Measurements from ENCODE around the gene PPP1R1A. TPM values are rescaled to one million over a fixed set of nuclear protein-coding genes. Genes with fewer than 3 reads are reported as not detected.

PPP1R1A gene
- total RNA-seq, 1 experiment from 2014 or later, result 8.5 TPM

DNA sequence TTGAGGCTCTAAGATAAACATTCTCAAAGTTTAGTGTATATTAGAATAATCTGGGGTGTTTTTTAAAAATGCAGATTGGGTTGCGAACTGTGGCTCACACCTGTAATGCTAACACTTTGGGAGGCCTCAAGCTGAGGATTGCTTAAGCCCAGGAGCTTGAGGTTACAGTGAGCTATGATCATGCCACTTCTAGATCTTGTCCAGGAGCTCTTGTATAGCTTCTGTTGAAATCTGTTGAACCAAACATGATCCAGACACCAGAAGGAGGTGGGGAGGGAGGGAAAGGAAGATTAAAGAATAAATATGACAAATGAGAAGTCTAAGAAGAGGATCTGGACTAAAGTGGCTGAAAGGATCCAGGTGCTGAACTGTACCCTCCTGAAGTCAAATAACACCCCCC lies 24.7 kb downstream of the PPP1R1A start:
- H3K9me3 Mint-ChIP-seq, result no peaks in the 10 kb centered on the region; a peak in 1 of 5 replicates

More for the DNA sequence above, 24.7 kb downstream of the PPP1R1A start:
- H3K27me3 ChIP-seq (ENCODE audit: insufficient read depth, low read length), result peaks cover 28% of the 10 kb centered on the region; the same call in 1 of the 2 replicates
- H3K27ac Mint-ChIP-seq, result no peak overlapping the region
- H4K8ac ChIP-seq (replicated peaks; ENCODE audit: insufficient read length, low read depth, low read length), result no peak overlapping the region
- peaks cover 4% of the 10 kb centered on the region for H3K23me2 ChIP-seq (ENCODE audit: insufficient read length, low read depth, low read length, poor library complexity, severe bottlenecking)
- H3K36me3 Mint-ChIP-seq (ENCODE audit: insufficient read depth in 1 of 3, low read depth in 3 of 3), result no peaks in the 10 kb centered on the region
- no peak overlapping the region for H2BK15ac ChIP-seq (ENCODE audit: low read depth, low read length)
- H3K4me1 Mint-ChIP-seq, result peaks cover 50 to 60% of the 10 kb centered on the region in 2 experiments
- no peak overlapping the region for H3K27ac ChIP-seq (ENCODE audit: insufficient read length, low read depth, low read length)
- no peak overlapping the region for H3K18ac ChIP-seq (ENCODE audit: insufficient read length, low read depth, low read length)
- H3K79me2 ChIP-seq (ENCODE audit: insufficient read depth, low read length), result no peaks in the 10 kb centered on the region
- H2BK20ac ChIP-seq (ENCODE audit: low read depth, low read length, poor library complexity, severe bottlenecking), result no peak overlapping the region
- H3K79me1 ChIP-seq (ENCODE audit: insufficient read depth, low read depth, low read length, poor library complexity, severe bottlenecking), result no peaks in the 10 kb centered on the region
- H3K23ac ChIP-seq (ENCODE audit: insufficient read length, low read depth, low read length), result no peak overlapping the region
- H2AK5ac ChIP-seq (ENCODE audit: insufficient read length, low read length), result no peak overlapping the region
- H3K4me2 ChIP-seq (ENCODE audit: insufficient read depth, insufficient read length, low read length), result no peak overlapping the region
- no peak overlapping the region for H2BK120ac ChIP-seq (ENCODE audit: low read depth, low read length, poor library complexity, severe bottlenecking)
- no peak overlapping the region for H3K14ac ChIP-seq (ENCODE audit: insufficient read depth, low read length)
- H3K9me3 ChIP-seq (ENCODE audit: control insufficient read depth, low read depth, low read length), result no peaks in the 10 kb centered on the region
- no peak overlapping the region for H3K9ac ChIP-seq (ENCODE audit: extremely low read depth, insufficient read length, low read length)
- H3K27me3 Mint-ChIP-seq (ENCODE audit: low read depth), result peaks cover 87% of the 10 kb centered on the region
- H4K5ac ChIP-seq (ENCODE audit: insufficient read length, low read depth, low read length), result no peak overlapping the region
- no peak overlapping the region for H3T11ph ChIP-seq (ENCODE audit: low read length)
- no peak overlapping the region for H3K4ac ChIP-seq (ENCODE audit: low read depth, low read length)
- no peak overlapping the region for H3K56ac ChIP-seq (ENCODE audit: insufficient read length, low read depth, low read length)
- TF ChIP-seq, protein P1, sequence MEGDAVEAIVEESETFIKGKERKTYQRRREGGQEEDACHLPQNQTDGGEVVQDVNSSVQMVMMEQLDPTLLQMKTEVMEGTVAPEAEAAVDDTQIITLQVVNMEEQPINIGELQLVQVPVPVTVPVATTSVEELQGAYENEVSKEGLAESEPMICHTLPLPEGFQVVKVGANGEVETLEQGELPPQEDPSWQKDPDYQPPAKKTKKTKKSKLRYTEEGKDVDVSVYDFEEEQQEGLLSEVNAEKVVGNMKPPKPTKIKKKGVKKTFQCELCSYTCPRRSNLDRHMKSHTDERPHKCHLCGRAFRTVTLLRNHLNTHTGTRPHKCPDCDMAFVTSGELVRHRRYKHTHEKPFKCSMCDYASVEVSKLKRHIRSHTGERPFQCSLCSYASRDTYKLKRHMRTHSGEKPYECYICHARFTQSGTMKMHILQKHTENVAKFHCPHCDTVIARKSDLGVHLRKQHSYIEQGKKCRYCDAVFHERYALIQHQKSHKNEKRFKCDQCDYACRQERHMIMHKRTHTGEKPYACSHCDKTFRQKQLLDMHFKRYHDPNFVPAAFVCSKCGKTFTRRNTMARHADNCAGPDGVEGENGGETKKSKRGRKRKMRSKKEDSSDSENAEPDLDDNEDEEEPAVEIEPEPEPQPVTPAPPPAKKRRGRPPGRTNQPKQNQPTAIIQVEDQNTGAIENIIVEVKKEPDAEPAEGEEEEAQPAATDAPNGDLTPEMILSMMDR (conservative IDR thresholded peaks at IDR 0.05), result no peak
- no peak overlapping the region for H2AFZ ChIP-seq (ENCODE audit: low read length)
- no peak overlapping the region for H4K91ac ChIP-seq (ENCODE audit: insufficient read length, low read depth, low read length)
- H2BK12ac ChIP-seq (ENCODE audit: insufficient read length, low read depth, low read length), result no peak overlapping the region
- H3K4me3 Mint-ChIP-seq, result no peak overlapping the region
- no peak for DNase-seq
- H2BK5ac ChIP-seq (ENCODE audit: insufficient read length, low read length), result no peak overlapping the region
- H3K4me1 ChIP-seq (ENCODE audit: insufficient read depth, low read length), result no peaks in the 10 kb centered on the region; the same call in 1 of the 2 replicates
- WGBS (ENCODE audit: extremely low coverage, insufficient read length, low lambda C conversion rate), result no CpG with 5 or more reads among the region's 1 CpG
- no peaks in the 10 kb centered on the region for H4K20me1 ChIP-seq (ENCODE audit: control insufficient read depth, insufficient read depth, insufficient read length)
